ENCODE data around the gene YJEFN3.

The YJEFN3 gene

DNA sequence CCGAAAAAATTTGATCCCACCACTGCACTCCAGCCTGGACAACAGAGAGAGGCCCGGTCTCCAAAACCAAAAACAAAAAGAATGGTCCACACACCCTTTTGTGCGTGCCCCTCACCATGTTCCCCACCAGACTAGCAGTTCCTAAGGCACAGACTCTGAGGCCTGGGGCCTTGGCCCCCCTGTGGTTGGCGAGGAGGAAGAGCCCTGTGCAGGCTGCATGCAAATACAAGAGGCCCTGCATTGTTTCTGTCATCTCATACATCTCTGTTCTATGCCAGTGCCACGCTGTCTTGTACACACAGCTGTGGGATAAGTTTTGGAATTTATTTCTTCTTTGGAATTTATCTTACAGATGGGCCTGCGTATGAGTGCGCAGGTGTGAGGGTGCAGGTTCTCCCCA is 4.7 kb upstream of the YJEFN3 start:
- DNase-seq: no peak

- DNase-seq: no peak
These were observed 2.9 kb upstream of the YJEFN3 start for GRCh38 chr19:19525611-19526380.

DNA sequence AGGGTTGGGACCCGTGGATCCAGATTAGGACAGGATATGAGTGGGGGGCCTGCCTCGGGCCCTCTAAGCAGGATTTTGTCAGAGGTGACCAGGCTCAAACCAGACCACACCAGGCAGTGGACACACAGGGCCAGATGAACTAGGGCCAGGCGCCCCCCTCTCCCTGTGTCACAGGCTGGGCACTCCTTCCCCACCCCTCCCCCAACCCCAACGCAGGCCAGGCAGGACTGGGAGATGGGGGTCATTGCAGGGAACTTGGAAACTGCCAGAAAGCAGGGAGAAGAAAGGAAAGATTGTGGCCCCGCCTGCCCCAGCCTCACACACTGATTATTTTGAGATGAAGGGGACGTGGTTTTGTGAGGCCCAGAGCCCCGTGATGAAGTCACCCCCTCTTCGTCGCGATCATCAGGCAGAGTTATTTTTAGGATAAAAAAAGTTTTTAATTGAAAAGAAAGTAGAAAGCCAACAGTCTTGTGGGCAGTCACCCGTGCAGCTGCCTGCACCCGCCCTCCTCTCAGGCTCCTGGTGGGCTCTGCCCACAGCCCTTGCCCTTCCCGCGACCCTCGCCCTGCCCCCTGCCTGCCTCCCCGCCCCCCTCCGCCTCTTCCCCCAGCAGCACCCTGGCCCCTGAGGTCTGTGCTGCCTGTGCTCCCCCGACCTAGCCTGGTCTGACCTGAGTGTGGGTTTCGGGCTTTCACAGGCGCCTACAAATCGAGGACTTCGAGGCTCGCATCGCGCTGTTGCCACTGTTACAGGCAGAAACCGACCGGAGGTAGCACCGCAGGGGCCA is 1.9 kb upstream of the YJEFN3 start:
- no peak for DNase-seq

GRCh38 chr19:19527371-19527656 is 1.4 kb upstream of the YJEFN3 start:
- DNase-seq: no peak

DNA sequence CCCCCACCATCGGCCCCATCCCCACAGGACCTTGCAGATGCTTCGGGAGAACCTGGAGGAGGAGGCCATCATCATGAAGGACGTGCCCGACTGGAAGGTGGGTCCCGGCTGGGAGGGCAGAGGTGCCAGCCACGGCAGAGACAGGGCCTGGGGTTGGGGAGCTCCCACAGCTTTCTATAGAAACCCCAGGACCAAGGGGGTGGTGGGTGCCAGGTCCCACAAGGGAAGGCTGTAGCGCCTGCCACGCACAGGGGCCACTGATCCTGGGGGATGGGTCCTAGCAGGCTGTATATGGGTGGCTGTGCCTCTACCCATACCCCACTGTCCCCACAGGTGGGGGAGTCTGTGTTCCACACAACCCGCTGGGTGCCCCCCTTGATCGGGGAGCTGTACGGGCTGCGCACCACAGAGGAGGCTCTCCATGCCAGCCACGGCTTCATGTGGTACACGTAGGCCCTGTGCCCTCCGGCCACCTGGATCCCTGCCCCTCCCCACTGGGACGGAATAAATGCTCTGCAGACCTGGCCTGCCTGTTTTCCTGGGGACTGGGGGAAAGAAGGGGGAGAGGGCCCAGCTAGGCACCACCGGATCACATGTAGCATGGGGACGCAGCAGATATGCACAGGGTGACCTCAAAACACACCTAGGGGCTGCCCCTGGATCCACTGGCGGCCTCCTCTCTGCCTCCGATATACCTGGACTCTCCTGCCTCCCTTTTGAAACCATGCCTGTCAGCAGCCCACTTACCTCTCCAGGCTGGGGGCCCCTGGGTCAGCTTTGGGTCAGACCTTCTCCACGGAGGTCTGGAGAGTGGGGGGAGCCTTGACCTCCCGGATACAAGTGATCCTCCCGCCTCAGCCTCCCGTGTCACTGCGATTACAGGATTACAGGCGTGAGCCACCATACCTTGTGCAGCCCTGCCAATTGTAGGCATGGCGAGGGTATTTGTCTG is 761 bp upstream of the YJEFN3 start:
- no peak for DNase-seq

- no peak for DNase-seq
These were observed 1.2 kb downstream of the YJEFN3 start for GRCh38 chr19:19529783-19530422.

- DNase-seq: no peak
These were observed 1.7 kb downstream of the YJEFN3 start for GRCh38 chr19:19530423-19530804.

GRCh38 chr19:19530889-19531288 is 2.2 kb downstream of the YJEFN3 start:
- DNase-seq: no peak

GRCh38 chr19:19531951-19532805 is 3.5 kb downstream of the YJEFN3 start:
- peak; percentile 90 for DNase-seq

GRCh38 chr19:19532806-19533701 is 4.3 kb downstream of the YJEFN3 start:
- DNase-seq: no peak

DNA sequence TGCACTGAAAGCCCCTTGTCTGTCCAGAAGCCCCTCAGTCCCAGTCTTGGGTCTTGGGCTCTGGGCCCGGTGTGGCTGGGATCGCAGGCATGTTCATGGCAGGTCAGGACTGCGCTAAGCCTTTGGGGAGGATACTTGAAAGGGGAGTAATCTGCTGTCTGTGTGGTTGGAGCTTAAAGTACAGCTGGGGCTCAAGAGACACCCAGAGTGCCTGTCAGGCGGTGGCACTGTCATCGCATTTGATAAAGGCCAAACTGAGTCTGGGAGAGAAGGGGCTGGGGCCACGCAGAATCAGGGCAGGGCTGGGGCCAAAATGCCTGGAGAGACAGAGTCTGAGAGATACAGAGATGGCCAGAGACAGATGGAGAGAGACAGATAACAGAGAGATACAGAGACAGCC is 5.1 kb downstream of the YJEFN3 start:
- DNase-seq: no peak

DNA sequence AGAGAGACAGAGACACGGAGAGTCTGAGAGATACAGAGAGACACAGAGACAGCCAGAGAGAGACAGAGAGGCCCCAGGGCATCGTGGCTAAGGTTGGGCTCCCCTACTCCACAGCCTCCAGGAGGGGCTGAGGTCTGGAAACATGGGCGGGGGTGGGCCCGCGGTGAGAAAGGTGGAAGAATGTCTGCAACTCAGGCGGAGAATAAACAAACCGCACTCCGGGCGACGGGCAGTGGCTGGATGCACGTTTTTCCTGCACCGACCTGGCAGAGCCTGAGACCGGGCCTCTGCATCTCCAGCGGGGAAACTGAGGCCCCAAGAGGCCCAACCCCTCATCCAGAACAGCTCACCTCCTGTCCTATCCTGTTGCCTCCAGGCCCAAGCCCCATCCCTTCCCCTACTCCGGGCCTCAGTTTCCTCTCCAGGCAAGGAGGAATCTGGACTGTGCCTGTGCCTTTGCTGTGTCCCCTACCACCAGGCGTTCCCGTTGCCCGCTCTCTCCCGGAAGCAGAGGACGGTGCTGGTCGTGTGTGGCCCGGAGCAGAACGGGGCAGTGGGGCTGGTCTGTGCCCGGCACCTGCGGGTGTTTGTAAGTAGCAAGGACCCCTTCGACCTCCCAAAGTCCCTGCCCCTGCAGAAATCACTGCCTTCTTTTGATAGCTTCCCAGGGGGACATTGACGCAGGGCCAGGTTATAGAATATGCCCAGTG is 6.0 kb downstream of the YJEFN3 start:
- no peak for DNase-seq

- DNase-seq: no peak
These were observed 6.8 kb downstream of the YJEFN3 start for GRCh38 chr19:19535311-19536191.

DNA sequence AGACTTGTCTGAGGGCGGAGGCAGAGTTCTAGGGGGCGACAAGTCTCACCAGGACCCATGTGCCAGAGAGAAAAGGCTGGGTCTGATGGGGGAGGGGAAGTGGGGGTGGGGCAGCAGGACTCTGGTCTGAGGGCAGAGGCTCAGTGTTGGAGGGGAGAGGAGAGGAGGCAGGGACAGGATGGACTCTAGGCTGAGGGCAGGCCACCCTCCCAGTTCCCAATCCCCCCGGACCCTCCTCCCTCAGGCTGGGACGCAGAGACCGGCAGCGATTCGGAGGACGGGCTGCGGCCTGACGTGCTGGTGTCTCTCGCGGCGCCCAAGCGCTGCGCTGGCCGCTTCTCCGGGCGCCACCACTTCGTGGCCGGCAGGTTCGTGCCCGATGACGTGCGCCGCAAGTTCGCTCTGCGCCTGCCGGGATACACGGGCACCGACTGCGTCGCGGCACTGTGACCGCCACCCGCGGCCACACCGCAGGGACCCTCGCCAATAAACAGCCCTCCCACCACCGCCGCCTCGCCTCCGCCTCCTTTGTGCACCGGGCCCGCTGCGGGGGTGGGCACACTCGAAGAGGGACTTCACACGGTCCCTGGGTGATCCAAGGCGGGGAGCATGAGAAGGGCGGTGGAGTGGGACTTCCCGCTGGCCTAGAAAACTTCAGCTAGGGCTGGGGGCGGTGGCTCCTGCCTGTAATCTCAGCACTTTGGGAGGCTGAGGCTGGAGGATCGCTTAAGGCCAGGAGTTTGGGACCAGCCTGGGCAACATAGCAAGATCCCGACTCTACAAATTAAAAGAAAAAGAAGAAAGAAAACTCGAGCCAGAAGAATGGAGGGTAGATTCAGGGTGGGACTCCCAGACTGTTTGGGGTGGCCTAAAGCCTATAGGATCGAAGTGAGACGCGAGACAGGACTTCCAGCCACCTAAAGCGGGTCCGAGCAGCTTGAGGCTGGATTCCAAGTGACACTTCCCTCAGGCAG is 8.7 kb downstream of the YJEFN3 start:
- DNase-seq: no peak

DNA sequence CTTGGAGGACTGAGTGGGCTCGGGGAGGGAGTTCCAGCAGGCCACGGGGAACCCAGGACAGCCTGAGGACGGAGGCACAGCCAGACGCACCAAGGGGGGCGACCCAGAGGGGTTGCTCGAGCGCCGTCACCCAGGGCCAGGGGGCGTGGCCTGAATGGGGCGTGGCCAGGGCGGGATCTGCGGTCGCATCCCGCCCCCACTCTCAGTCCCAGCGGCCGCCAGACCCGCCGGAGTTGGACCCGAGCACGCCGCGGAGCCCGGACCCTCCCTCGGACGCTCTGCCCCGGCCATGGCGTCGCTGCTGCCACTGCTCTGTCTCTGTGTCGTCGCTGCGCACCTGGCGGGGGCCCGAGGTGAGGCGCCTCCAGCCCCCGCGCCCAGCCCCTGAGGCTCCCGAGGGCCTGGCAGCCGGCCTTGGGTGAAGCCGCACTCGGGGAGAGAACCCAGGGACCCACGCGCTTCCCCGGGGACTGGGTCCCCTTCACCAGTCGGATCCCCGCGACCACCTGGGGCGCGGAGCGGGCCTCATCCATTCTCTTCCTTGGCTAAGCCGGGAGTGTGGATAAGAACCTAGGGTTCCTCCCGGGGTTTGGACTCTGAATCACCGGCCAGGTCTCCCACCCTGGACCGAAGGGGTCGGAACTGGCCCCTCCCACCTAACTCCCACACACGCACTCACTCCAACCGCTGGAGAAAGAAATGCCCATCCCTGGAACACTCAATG is 9.5 kb downstream of the YJEFN3 start, which contains the start of gene CILP2:
CILP2 (plus strand) TSS at position 205 of the 724 bp plus-strand sequence; CDS start at position 290, 85 bp downstream.
- peak; percentile 51 for DNase-seq

- DNase-seq: no peak
These were observed 10.1 kb downstream of the YJEFN3 start for GRCh38 chr19:19538785-19539166.

DNA sequence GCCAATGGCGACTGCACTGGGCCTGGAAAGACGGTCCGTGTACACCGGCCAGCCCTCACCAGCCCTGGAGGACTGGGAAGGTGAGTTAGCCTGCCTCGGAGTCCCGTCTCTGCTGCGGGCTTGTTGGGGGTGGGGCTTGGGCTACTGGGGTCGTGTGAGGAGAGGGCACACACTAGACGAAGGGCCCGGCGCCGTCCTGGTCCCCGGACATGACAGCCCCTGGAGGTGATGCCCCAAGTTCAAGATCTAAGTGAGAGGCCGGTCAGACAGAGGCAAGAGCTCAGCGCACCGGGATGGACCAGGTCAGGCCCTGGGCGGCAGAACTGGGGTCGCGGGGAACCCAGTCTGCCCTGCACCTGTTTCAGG is 11.0 kb downstream of the YJEFN3 start:
- DNase-seq: no peak

All from stimulated activated CD4-positive, alpha-beta T cell treated with anti-CD3 and anti-CD28 coated beads, Interleukin-12 subunit alpha, Interleukin-12 subunit beta, amount 100 ng/mL, for 4 hours (primary cell).